GM23248 (cell line): ENCODE data around the gene CIAO3.

ENCODE experiments used
- EZH2 ChIP-seq: fragments of 200-600 bp; sonication (generic); IDR thresholded peaks from 2 replicates; pipeline ENCODE4 v1.6.1; 2018; ENCODE audit warnings: antibody characterized with exemption, mild to moderate bottlenecking; ENCODE audit not compliant: insufficient read depth, poor library complexity, severe bottlenecking
- EZH2phosphoT487 ChIP-seq: fragments of 200-600 bp; sonication (generic); IDR thresholded peaks from 2 replicates; pipeline ENCODE4 v1.6.1; 2018; ENCODE audit warnings: antibody characterized with exemption, moderate library complexity, mild to moderate bottlenecking, low read depth; ENCODE audit not compliant: insufficient read depth

- no peak for TF ChIP-seq EZH2
- TF ChIP-seq EZH2phosphoT487: no peak
Observed at GRCh38 chr16:790086-790485, 49.3 kb upstream of the CIAO3 start.
